Fibroblast of lung (primary cell): ENCODE data around the gene HDDC2. TPM values are rescaled to one million over a fixed set of nuclear protein-coding genes. Genes with fewer than 3 reads are reported as not detected.
A peak's percentile ranks its signal among the peaks of the same experiment; 100 is the strongest.

ENCODE experiments used
- DNase-seq, 2 donors: peaks; one replicate each; pipeline versions ENCODE4 v3.0.0 to v3.0.0-alpha.2; 2010; ENCODE audit warnings: low read depth in 2 of 2
- H2AFZ ChIP-seq: 2 replicates; pipeline ENCODE4 v1.5.1; 2012; ENCODE audit warnings: low read length, control low read depth, inconsistent platforms
- H3K27ac ChIP-seq: 2 replicates; pipeline ENCODE4 v1.5.1; 2011; ENCODE audit warnings: low read length, control low read depth; ENCODE audit not compliant: insufficient read depth
- H3K27me3 ChIP-seq: 2 replicates; pipeline ENCODE4 v1.5.1; 2011; ENCODE audit warnings: mild to moderate bottlenecking, low read length; ENCODE audit not compliant: control insufficient read depth, insufficient read depth
- H3K36me3 ChIP-seq: 2 replicates; pipeline ENCODE4 v1.5.1; 2011; ENCODE audit warnings: low read length; ENCODE audit not compliant: control insufficient read depth, insufficient read depth
- H3K4me1 ChIP-seq: 2 replicates; pipeline ENCODE4 v1.5.1; 2011; ENCODE audit warnings: low read length; ENCODE audit not compliant: control insufficient read depth, insufficient read depth; ENCODE audit errors: extremely low read depth
- H3K4me2 ChIP-seq: 2 replicates; pipeline ENCODE4 v1.5.1; 2011; ENCODE audit warnings: low read length, control low read depth; ENCODE audit not compliant: insufficient read depth; ENCODE audit errors: extremely low read depth
- H3K4me3 ChIP-seq, 4 experiments: fragments of 200-600 bp in 1 of 4; sonication (generic) in 1 of 4; replicated peaks in 1 of 4; 2 replicates each; pipeline ENCODE4 v1.5.1; 2011 to 2016; ENCODE audit warnings: low read length in 4 of 4, low read depth in 3 of 4, mild to moderate bottlenecking in 3 of 4, control low read depth in 2 of 4, inconsistent platforms in 1 of 4, mixed read lengths in 1 of 4; ENCODE audit not compliant: insufficient read depth in 1 of 4; ENCODE audit errors: control extremely low read depth in 1 of 4
- H3K79me2 ChIP-seq: 2 replicates; pipeline ENCODE4 v1.5.1; 2012; ENCODE audit warnings: mild to moderate bottlenecking, low read length, inconsistent platforms; ENCODE audit not compliant: control insufficient read depth, insufficient read depth
- H3K9ac ChIP-seq: 2 replicates; pipeline ENCODE4 v1.5.1; 2011; ENCODE audit warnings: mild to moderate bottlenecking, low read length, control low read depth; ENCODE audit not compliant: insufficient read depth
- H3K9me3 ChIP-seq: 2 replicates; pipeline ENCODE4 v1.5.1; 2012; ENCODE audit warnings: low read depth, low read length; ENCODE audit not compliant: control insufficient read depth, insufficient read depth
- H4K20me1 ChIP-seq: 2 replicates; pipeline ENCODE4 v1.5.1; 2011; ENCODE audit warnings: low read length; ENCODE audit not compliant: control insufficient read depth, insufficient read depth; ENCODE audit errors: extremely low read depth
- EZH2 ChIP-seq: IDR thresholded peaks from 2 replicates; pipeline ENCODE4 v1.5.1; 2012; ENCODE audit warnings: low read length, control low read depth, mild to moderate bottlenecking; ENCODE audit errors: missing control alignments
- polyA plus RNA-seq, 2 donors: library from polyadenylated mRNA; depleted of rRNA in 1 of 2; stranded (reverse) in 1 of 2; unstranded in 1 of 2; fragments of >200 nt; gene quantifications; 2 replicates each; pipeline ENCODE4 v1.2.1, GENCODE V29; 2011 to 2012; ENCODE audit warnings: missing spikeins in 1 of 2
- total RNA-seq: library from RNA; depleted of rRNA; stranded (reverse); fragments of >200 nt; gene quantifications from 2 replicates; pipeline ENCODE4 v1.2.1, GENCODE V29; 2014
- TF ChIP-seq, protein P1 (sequence below), 2 donors: IDR thresholded peaks in 1 of 2; conservative IDR thresholded peaks in 1 of 2; 1 replicate in 1 of 2; 2 replicates in 1 of 2; pipeline ENCODE4 v1.5.1; 2011 to 2012; ENCODE audit warnings: low read length in 2 of 2, control low read depth in 1 of 2, inconsistent platforms in 1 of 2, low read depth in 1 of 2, mild to moderate bottlenecking in 1 of 2

Gene HDDC2
- total and polyA plus RNA-seq, 2 donors (not counting 1 experiment from before 2014, with no cell fraction given): 58.8 to 174 TPM

- Histone ChIP-seq H3K9ac (no peak overlapping the region), H3K4me1 (no peaks in the 10 kb centered on the region)
- TF ChIP-seq, protein P1, sequence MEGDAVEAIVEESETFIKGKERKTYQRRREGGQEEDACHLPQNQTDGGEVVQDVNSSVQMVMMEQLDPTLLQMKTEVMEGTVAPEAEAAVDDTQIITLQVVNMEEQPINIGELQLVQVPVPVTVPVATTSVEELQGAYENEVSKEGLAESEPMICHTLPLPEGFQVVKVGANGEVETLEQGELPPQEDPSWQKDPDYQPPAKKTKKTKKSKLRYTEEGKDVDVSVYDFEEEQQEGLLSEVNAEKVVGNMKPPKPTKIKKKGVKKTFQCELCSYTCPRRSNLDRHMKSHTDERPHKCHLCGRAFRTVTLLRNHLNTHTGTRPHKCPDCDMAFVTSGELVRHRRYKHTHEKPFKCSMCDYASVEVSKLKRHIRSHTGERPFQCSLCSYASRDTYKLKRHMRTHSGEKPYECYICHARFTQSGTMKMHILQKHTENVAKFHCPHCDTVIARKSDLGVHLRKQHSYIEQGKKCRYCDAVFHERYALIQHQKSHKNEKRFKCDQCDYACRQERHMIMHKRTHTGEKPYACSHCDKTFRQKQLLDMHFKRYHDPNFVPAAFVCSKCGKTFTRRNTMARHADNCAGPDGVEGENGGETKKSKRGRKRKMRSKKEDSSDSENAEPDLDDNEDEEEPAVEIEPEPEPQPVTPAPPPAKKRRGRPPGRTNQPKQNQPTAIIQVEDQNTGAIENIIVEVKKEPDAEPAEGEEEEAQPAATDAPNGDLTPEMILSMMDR (conservative IDR thresholded peaks at IDR 0.05 in 1 of 2, IDR thresholded peaks at IDR 0.05 in 1 of 2; ENCODE audit: low read depth in 1 of 2, low read length in 2 of 2): no peak
- no peak for TF ChIP-seq EZH2
Observed at GRCh38 chr6:125332664-125333063, 30.9 kb upstream of the HDDC2 start.

GRCh38 chr6:125325586-125325985 is 23.8 kb upstream of the HDDC2 start:
- no peak overlapping the region for H3K27ac ChIP-seq

More at GRCh38 chr6:125332664-125333063, 30.9 kb upstream of the HDDC2 start:
- no peaks in the 10 kb centered on the region for H3K79me2 ChIP-seq
- H3K4me3 ChIP-seq: no peak overlapping the region
- no peak overlapping the region for H3K4me2 ChIP-seq
- no peaks in the 10 kb centered on the region for H3K9me3 ChIP-seq
- H3K27me3 ChIP-seq: peaks cover 2% of the 10 kb centered on the region
- DNase-seq: no peak
- no peak overlapping the region for H3K27ac ChIP-seq
- H2AFZ ChIP-seq: no peak overlapping the region
- H3K36me3 ChIP-seq: no peaks in the 10 kb centered on the region
- H4K20me1 ChIP-seq: no peaks in the 10 kb centered on the region

DNA sequence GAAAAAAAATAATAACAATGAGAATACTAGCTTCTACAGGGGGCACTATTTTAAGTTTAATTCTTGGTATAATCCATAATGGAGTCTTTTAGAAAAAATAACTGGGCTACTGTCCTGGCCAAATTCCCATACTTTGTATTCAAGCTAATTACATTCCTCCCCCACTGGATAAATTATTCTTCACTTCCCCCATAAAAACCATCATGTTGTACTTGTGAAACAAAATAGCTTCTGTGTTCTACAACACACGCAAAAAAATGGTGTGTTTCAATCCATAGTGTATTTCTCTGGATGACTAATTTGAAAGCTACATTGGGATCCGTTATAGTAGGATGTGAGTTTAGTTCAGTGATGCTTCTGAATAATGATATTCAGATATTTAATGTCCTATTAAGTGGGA is 21.6 kb upstream of the HDDC2 start:
- Histone ChIP-seq H4K20me1 (no peaks in the 10 kb centered on the region), H3K27me3 (no peaks in the 10 kb centered on the region), H2AFZ (no peak overlapping the region), H3K4me1 (no peaks in the 10 kb centered on the region), H3K9me3 (no peaks in the 10 kb centered on the region), H3K4me2 (no peak overlapping the region), H3K4me3 (no peak overlapping the region), H3K79me2 (no peaks in the 10 kb centered on the region), H3K36me3 (no peaks in the 10 kb centered on the region), H3K9ac (no peak overlapping the region), H3K27ac (no peak overlapping the region)
- no peak for TF ChIP-seq EZH2
- TF ChIP-seq, protein P1 (conservative IDR thresholded peaks at IDR 0.05 in 1 of 2, IDR thresholded peaks at IDR 0.05 in 1 of 2; ENCODE audit: low read depth in 1 of 2, low read length in 2 of 2): no peak
- no peak for DNase-seq

More at GRCh38 chr6:125325586-125325985, 23.8 kb upstream of the HDDC2 start:
- Histone ChIP-seq H3K4me1 (no peaks in the 10 kb centered on the region), H3K9ac (no peak overlapping the region), H3K79me2 (no peaks in the 10 kb centered on the region), H3K4me3 (no peak overlapping the region), H2AFZ (no peak overlapping the region), H4K20me1 (no peaks in the 10 kb centered on the region), H3K36me3 (no peaks in the 10 kb centered on the region), H3K9me3 (no peaks in the 10 kb centered on the region), H3K4me2 (no peak overlapping the region), H3K27me3 (peaks cover 2% of the 10 kb centered on the region)
- DNase-seq: peak in 1 of 2 donors; percentile 25
- TF ChIP-seq, protein P1 (conservative IDR thresholded peaks at IDR 0.05 in 1 of 2, IDR thresholded peaks at IDR 0.05 in 1 of 2; ENCODE audit: low read depth in 1 of 2, low read length in 2 of 2): no peak
- no peak for TF ChIP-seq EZH2
